ENCODE data around the gene PADI4.

The PADI4 gene

GRCh38 chr1:17309426-17310067 lies 1.6 kb downstream of the PADI4 start:
- no peak for TF ChIP-seq CTCF (IDR thresholded peaks at IDR 0.05; ENCODE audit: borderline replicate concordance, insufficient read depth, low read depth, low read length)

GRCh38 chr1:17310068-17310640 lies 2.2 kb downstream of the PADI4 start:
- H3K4me3 ChIP-seq (ENCODE audit: low read depth, low read length): no peak overlapping the region
- no peak for TF ChIP-seq CTCF (IDR thresholded peaks at IDR 0.05; ENCODE audit: borderline replicate concordance, insufficient read depth, low read depth, low read length)

More at GRCh38 chr1:17309426-17310067, 1.6 kb downstream of the PADI4 start:
- H3K4me3 ChIP-seq (ENCODE audit: low read depth, low read length): no peak overlapping the region

DNA sequence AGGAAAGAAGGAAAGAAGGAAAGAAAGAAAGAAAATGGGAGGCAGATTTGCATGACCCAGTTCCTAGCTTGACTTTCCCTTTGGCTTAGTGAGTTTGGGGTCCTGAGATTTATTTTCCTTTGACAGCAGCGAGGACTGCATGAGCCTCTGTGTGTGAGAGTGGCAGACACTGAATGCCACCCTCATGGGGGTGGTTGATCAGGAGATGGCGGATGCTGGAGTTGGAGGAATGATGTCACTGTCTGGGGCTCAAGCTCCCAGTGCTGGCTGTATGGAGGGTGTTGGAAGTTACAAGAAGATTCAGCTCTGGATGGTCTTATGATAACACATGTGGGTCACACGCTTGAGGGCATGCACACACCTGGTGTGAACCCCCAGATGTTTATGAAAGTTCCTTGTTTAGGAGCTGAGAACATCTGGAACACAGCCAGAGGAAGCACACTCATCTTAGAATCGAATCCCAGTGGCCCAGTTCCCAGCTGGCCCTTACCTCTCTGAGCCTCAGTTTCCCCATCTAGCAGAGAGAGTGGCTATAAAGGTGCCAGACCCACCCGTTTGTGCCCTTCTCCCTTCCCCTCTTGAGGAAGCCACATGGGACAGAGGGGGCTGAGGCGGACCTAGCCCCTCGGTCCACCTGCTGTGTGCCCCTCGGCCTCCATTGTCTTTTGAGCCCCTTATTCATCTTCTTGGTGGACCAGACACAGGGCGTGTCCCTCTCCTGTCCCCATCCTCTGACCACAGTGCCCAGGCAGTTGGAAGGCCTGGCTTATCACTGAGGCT lies 5.7 kb downstream of the PADI4 start:
- no peak for TF ChIP-seq CTCF (IDR thresholded peaks at IDR 0.05; ENCODE audit: borderline replicate concordance, insufficient read depth, low read depth, low read length)
- no peak overlapping the region for H3K4me3 ChIP-seq (ENCODE audit: low read depth, low read length)

DNA sequence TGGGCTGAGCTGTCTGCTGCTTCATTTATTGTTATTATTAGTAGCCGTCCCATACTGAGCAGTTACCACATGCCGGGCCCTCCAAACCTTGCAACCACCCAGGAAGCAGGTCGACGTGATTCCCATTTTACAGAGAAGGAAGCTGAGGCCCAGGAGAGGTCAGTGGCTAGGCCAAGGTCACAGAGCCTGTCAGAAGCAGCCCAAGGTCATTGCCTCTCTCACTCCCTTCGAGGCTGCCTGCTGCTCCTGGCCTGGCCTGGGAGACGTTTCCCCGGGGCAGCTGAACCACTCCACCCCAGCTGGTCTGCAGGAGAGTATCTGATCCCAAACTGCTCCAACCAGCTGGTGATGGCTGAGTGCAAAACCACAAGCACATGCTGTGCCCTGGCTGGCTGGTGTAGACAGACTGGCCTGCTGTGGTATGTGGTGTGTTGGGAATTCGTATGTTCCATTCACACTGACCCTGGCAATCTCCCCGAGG lies 6.5 kb downstream of the PADI4 start:
- no peak overlapping the region for H3K4me3 ChIP-seq (ENCODE audit: low read depth, low read length)
- no peak for TF ChIP-seq CTCF (IDR thresholded peaks at IDR 0.05; ENCODE audit: borderline replicate concordance, insufficient read depth, low read depth, low read length)

DNA sequence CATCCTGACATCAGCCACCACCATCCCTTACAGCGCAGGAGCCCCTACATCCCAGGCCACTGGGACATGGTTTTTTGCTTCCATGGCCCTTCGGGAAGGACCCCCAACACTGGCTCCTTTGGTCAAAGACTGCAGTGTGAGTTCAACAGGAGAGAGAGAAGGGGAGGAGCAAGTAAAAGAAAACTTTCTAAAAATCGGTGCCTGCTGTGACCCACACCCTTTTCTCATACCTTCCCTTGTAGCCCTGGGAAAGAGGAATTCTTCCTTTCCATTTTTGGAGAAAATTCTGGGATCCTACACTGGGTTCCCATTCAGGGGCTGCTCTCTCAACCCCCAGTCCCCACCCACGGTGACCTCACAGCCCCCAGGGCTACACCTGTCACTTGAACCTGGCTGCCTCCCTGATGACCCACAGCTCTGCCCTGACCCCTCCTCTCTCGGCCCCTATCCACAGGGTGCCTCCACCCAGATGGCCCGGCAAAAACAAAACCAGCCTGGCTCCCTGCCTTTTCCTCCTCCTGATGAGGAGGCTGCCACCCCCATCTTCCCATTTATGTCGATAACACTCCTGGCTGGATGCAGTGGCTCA lies 7.6 kb downstream of the PADI4 start:
- H3K4me3 ChIP-seq (ENCODE audit: low read depth, low read length): no peak overlapping the region
- TF ChIP-seq CTCF (IDR thresholded peaks at IDR 0.05; ENCODE audit: borderline replicate concordance, insufficient read depth, low read depth, low read length): no peak

GRCh38 chr1:17316704-17317103 lies 8.7 kb downstream of the PADI4 start:
- no peak overlapping the region for H3K4me3 ChIP-seq (ENCODE audit: low read depth, low read length)
- TF ChIP-seq CTCF (IDR thresholded peaks at IDR 0.05; ENCODE audit: borderline replicate concordance, insufficient read depth, low read depth, low read length): no peak

All from GM12875 (cell line).